Renal pelvis (tissue), 4 donors: ENCODE measurements around the gene ADD3. TPM values are rescaled to one million over a fixed set of nuclear protein-coding genes. Genes with fewer than 3 reads are reported as not detected.
A peak's percentile ranks its signal among the peaks of the same experiment; 100 is the strongest.

ENCODE experiments used
- DNase-seq: peaks from one replicate; pipeline ENCODE4 v3.0.0-alpha.2; 2013
- polyA plus RNA-seq, 3 donors: library from polyadenylated mRNA; unstranded; fragments of 120-200 nt; gene quantifications; one replicate each; pipeline ENCODE4 v1.2.1, GENCODE V29; 2013; ENCODE audit not compliant: insufficient read length in 3 of 3

Gene ADD3
- polyA plus RNA-seq, 3 donors = 223 to 320 (median 288) TPM

- DNase-seq = no peak
Measured at GRCh38 chr10:110052916-110053315, 45.1 kb downstream of the ADD3 start.

GRCh38 chr10:110056822-110057221 lies 49.0 kb downstream of the ADD3 start:
- DNase-seq = no peak

DNA sequence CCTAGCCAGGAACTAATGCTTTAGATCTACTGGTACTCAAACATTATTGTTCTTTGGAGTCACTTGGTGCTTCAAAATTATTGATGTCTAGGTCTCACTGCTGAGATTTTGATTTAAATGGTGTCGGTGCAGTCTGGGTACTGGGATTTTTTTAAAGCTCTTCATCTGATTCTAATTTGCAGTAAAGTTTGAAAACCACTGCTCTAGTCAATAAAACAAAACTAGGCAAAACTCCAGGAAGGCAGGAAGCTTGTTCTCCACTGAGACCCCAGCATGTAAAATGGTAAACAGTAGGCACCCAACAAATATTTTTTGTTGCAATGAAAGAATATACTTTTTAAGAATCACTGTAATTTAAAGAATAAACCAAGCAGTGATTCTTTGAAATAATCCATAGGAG lies 49.7 kb downstream of the ADD3 start:
- no peak for DNase-seq

DNA sequence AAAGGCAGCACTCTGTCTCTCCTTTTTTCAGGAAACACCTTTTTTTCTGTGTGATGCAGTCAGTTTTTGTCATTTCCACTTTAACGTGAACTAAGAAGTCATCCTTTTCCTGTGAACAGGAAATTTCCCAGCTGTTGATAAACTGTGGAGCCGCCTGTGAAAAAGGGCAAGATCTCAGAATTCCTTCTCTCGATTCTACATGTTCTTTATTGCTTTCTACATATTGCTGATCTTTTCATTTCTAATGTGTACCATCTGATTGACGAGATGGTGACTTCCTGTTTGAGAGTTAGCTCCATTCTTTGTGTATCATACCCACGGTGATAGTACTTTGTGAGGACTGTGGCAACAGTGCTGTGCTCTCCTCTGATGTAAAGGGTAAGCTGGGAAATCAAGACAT lies 50.4 kb downstream of the ADD3 start:
- DNase-seq = no peak

- peak; percentile 44 for DNase-seq
Measured at GRCh38 chr10:110059925-110060324, 52.1 kb downstream of the ADD3 start.

GRCh38 chr10:110061687-110062086 lies 53.9 kb downstream of the ADD3 start:
- no peak for DNase-seq

DNA sequence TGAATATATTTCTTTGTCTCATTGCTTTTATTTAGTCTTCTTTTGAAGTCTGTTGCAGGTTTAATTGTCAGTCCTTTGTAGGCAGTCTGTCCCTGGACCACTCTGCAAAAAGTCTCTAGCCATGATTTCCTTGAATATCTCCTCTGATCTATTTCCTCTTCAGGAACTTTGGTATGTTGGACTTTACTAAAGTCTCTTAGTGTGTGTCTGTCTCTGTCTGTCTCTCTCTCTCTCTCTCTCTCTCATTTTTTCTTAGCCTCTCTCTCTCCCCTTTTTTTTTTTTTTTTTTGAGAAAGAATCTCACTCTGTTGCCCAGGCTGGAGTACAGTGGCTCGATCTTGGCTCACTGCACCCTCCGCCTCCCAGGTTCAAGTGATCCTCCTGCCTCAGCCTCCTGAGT lies 57.5 kb downstream of the ADD3 start:
- DNase-seq = no peak

DNA sequence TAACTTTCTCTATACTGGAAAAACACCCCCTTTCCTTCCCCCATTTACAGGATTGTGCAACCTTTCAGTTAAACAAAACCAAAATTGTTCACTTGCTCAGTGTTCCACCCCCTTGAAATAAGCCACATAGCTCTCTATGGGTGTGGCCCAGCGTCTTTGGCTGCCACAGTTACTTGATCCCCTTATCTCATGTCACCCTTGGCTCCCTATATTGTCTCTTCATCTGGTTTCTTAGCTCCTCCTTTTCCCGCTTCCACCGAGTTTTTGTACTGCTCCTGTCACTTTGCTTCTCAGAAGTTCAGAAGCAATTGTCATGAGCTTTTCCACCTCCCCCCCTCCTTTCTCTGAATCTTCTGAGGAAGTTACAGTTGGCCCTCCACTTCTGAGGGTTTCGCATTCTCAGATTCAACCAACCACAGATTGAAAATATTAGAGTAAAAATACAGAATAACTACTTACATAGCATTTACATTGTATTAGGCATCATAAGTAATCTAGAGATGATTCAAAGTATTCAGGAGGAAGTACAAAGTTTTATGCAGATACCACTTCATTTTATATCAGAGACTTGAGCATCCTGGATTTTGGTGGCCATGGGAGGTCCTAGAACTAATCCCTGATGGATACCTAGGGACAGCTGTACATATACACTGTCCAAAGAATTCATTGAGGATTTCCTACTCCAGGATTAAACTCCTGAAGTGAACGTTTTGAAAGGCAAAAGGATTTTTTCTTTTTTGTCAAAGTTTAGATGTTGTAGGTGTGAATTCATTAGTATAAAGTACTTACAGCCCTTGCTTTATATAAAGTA lies 60.4 kb downstream of the ADD3 start:
- DNase-seq = no peak

GRCh38 chr10:110068780-110069179 lies 61.0 kb downstream of the ADD3 start:
- no peak for DNase-seq

DNA sequence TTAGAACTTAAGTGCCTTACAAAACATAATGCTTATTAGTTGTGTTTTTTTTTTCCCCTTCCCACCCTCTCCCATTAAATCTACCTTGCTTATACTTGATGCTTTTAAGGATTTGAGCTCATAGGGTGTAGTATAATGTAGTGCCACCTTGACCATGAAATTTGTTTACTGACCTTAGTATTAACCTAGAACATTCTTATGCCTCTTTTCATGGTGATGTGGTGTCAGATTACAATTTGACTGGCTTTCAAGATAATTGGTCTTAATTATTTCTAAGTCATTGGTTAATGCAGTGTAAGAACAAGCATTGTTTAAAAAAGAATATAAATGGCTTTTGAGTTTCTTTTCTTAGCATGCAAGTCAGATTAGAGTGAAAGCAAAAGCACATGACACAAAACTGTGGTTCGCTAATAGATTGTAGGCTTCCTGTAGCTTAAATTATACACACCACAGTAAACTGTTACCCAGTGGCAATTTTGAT lies 61.8 kb downstream of the ADD3 start:
- DNase-seq = no peak

DNA sequence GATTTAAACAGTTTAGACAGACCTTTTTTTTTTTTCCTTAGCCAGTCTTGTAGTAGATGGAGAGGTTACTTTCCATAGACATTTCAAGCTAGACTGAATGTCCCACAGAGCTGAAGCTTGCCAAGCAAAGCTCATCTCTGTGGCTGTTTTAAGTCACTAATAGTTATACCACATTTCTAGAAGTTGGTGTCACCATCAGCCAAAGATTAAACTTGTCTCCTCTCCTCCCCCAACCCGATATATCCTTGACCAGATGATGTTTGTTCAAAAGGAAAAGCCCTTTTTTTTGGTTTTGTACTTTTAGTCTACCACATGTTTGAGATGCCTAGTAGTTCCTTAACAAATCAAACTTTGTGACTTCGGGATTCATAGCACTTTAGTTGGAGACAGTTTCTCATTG lies 66.1 kb downstream of the ADD3 start:
- no peak for DNase-seq

DNA sequence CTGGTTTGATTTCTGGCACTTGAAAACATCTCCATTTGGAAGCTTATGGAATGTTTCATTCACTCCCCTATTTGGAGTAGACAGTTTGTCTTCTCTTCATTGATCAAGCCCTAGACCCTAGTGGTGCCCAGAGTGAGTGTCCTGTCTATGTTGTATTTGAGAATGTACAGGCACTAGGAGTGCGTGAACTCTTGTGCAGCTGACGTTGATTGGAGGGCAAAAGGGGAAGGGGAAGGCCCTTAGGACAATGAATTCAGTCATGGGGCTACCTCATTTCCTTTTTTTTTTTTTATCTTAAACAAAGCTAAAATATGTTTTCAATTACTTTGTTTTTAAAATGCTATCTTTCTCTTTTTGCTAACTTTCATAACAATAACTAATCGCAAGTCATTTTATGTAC lies 66.5 kb downstream of the ADD3 start:
- DNase-seq = no peak

DNA sequence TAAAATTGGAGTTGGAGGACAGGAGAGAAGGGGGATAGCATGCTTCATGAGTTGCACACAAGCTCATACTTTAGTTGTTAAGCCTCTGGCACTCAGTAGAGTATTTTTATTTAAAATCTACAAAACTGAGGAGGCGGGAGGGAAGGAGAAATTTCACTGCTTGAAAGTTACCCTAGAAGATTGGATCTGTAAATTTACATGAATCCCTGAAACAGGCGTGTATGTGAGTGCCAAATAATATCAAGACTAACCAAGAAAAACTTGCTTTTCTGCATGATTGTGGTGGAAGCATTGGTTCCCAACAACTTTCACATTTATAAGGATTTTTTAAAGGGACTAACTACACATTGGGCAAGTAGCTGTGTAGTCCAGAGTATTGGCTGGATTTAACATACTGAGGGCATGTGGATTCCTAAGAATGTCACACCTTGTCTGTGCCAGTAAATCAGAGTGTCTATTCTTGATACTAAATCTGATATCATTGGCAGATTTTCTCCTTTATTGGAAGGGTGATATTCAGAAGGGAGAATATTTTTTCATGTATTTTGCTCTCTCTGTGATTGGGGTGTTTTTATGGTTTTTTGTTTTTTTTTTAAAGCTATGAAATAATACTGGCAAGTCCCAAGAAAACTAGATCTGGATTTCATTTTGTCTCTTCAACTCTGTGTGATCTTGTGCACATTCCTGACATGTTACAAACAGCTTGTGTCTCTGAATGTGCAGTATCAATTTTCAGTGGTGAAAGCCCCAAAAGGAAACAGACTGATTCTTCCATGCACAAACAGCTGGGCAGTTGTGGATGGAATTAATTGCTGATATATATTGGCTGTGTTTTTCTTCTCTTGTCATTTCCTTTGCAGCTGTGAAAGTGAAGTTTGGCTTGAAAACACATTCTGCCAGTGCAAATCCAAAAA lies 67.2 kb downstream of the ADD3 start:
- peak; percentile 73 for DNase-seq

DNA sequence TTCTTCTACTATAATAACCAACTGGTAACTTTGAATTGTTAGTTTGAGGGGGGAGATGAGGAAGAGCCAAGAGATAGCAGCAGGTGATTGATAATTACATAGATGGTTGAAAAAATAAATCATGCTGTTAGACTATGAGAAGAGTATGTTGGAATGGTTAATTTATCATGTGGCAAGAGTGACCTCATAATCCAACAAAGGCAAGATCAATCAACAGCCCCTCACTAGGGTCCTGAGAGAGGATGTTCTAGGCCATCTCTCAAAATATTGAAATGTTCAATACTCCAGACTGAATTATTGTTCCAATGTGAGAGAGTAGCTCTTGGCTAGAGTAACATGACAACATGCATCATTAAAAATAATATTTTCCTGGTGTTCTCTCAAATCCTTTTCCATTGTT lies 67.9 kb downstream of the ADD3 start:
- DNase-seq = no peak

GRCh38 chr10:110076559-110077318 lies 69.0 kb downstream of the ADD3 start:
- DNase-seq = peak; percentile 33

- DNase-seq = no peak
Measured at GRCh38 chr10:110077436-110078130, 69.8 kb downstream of the ADD3 start.

DNA sequence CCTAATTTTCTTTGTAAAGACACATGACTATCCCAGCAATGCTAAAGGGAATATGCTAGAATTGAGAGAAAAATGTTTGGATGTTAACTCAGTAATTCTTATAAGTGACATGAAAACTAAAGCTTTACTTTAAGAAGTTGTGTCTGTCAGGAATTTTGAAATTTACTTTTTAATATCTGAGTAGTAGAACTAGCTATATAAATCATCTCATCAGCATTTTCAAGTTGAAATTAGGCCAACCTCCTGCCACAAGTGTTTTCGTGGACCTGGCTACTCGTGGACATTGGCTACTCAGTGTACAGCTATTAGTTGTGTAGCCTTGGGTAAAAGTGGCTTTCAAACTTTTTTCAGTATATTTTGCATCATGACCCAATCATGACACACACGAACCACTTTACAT lies 70.5 kb downstream of the ADD3 start:
- no peak for DNase-seq

DNA sequence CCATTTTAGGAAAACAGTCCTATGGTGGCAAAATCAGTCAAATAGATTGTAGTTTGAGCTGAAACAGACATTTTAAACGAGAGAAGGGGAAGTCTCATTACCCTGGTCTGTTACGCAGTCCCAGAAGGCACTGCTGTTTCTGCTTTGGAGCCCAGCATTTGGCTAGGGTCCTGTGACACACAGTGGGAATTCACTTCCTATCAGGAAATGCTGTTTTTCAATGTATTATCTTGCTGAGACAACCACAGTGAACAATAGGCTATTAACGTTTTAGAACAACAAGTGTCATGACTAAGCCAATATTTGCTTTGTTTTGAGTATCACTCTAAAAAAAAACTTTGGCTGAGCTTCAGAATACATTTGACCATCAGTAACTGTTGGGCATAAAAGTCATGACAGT lies 74.1 kb downstream of the ADD3 start:
- no peak for DNase-seq

- no peak for DNase-seq
Measured at GRCh38 chr10:110083884-110084283, 76.1 kb downstream of the ADD3 start.

DNA sequence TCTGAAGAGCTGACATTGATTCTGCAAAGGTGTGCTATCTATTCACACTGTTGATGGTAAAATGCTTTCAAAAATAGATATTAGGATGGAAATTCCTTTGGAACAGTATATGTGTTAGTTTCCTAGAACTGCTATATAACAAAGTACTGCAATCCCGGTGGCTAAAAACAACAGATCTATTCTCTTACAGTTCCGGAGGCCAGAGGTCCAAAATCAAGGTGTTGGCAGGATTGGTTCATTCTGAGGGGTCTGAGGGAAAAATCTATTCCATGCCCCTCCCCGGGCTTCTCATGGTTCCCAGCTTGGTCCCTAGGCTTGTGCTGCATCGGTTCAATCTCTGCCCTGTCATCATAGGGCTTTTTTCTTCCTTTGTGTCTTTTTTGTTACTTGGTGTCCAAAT lies 79.9 kb downstream of the ADD3 start:
- no peak for DNase-seq

GRCh38 chr10:110088367-110089104 lies 80.8 kb downstream of the ADD3 start:
- DNase-seq = no peak
